Activated CD4-positive, alpha-beta T cell treated with anti-CD3 and anti-CD28 coated beads, Interleukin-2, amount 50 U/mL, for 1 hour (primary cell): Measurements from ENCODE around the gene ZNF76.

ENCODE experiments used
- DNase-seq: peaks from one replicate; pipeline ENCODE4 v3.0.0-alpha.2; 2020

The ZNF76 gene

DNA sequence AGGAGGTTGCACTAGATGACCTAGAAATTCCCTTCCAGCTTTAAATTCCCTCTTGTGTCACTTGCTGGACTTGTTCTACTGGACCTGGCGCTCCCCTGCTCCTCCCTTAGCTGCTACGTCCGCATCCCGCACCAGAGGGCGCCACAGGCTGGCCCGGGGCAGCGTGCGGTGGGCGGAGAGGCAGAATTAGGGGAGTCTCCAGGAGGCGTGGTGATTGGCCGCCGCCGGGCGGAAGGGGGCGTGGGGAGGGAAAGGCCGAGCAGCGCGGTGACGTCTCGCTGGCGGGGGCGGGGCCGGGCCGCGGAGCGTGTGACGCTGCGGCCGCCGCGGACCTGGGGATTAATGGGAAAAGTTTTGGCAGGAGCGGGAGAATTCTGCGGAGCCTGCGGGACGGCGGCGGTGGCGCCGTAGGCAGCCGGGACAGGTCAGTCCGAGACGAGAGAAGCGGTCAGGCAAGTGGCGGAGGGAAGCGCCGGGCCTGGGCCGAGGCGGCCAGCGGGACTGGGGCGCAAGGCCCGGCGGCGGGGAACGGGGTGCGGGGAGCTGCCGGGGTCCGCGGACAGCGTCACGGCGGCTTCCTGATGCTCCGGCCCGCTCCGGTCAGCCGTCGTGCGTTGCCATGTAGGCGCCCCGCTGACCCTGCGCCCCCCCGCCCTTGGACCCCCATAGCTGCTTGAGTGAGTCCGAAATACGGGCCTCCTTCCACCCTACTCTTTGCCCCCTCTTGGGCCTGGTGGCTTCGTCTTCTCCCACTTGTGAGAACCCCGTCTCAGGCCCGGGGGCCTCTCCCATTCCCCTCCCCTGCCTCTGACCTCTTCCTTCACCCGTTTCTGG lies 82.9 kb downstream of the ZNF76 start, which contains the start of gene PPARD:
TSS of gene PPARD (plus strand) at position 301 of the 834 bp plus-strand sequence. CDS start 68,530 bp downstream, outside the sequence.
- DNase-seq: peak; percentile 97

DNA sequence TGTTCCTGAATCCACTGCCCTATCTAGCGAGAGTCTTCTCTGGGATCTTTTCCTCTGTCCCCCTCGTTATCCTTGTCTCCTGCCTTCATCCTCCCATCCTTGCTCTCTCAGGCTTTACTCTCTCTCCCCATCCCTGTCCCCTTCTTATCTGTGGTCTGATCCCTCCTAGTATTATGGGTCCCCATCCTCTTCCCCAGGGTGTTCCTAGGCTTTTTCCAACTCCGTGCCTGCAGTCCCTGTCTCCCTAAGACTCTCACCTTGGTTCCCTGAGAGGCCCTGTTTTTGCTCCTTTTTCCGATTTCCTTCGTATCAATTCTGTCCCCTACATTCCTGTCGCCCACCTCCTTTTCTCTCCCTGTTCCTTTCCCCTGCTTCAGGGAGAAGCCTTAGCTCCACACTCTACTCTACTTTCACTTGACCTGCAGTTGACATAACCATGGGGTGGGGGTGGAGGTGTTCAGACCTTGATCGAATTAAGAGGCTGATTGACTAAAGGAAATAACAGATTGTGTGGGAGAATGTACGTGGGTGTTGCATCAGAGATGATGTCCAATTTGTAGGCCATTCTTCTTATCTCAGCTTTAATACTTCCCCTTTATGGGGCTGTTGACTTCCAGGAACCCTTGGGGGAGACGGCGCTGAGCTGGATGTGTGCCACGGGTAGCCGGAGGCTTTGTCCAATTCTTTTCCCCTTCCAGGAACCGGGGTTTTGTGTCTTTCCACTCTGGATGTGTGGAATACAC lies 83.7 kb downstream of the ZNF76 start:
- DNase-seq: no peak

DNA sequence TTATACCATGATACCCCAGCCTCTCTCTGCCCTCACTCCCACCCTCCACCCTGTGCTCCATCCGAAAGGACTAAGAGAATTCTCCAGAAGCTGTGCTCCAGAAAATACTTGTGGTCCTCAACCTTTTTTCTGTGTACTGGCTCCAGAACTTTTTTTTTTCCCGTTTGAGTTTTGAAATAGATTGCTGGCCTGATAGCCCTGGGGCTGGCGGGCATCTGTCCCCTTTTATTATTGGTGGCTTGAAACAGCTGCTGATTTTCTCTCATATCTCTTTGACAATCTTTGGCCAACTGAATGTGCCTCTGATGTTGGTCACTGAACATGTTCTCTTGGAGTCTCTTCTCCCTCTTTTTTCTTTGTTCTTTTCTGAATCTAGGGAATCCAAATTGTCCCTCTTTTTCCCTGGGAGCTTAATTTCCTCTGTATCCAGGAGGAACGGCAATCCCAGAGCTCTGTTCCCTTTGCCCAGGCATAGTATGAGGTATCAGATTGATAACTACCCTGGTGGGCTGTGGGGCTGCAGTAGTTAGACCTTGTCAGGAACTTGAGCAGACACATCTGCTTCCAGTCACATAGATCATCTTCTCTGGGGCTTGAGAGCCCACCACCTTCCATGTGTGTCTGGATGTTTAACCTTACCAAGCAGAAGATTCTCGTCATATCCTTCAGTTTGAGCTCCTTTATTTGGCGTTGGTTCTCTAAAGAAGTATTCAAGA lies 84.5 kb downstream of the ZNF76 start:
- no peak for DNase-seq
